RWPE2 (cell line): Measurements from ENCODE around the gene NUDT17.

Experiments used
- ATAC-seq: fragments of 200-7000 bp; cut with Tn5 transposase; 3 replicates; pipeline ENCODE4 v1.9.1; 2021; ENCODE audit warnings: low read depth
- DNase-seq: peaks from one replicate; pipeline ENCODE4 v3.0.0-alpha.2; 2020; ENCODE audit warnings: low spot score
- H3K27ac ChIP-seq: fragments of 450-650 bp; 2 replicates; pipeline ENCODE4 v1.5.1; 2017; ENCODE audit warnings: mild to moderate bottlenecking; ENCODE audit not compliant: poor library complexity, severe bottlenecking
- H3K27me3 ChIP-seq: fragments of 250-450 bp; sonication (Bioruptor Pico); 2 replicates; pipeline ENCODE4 v1.5.1; 2021; ENCODE audit warnings: mild to moderate bottlenecking, moderate library complexity; ENCODE audit not compliant: insufficient read depth, poor library complexity, severe bottlenecking
- H3K36me3 ChIP-seq: fragments of 250-450 bp; sonication (Bioruptor Pico); 2 replicates; pipeline ENCODE4 v1.5.1; 2020; ENCODE audit warnings: low read depth, mild to moderate bottlenecking, moderate library complexity
- H3K4me1 ChIP-seq: fragments of 250-450 bp; sonication (Bioruptor Pico); 2 replicates; pipeline ENCODE4 v1.5.1; 2021; ENCODE audit warnings: mild to moderate bottlenecking, moderate library complexity; ENCODE audit not compliant: insufficient read depth, poor library complexity, severe bottlenecking
- H3K4me3 ChIP-seq: fragments of 250-450 bp; sonication (Bioruptor Pico); 2 replicates; pipeline ENCODE4 v1.5.1; 2021; ENCODE audit warnings: mild to moderate bottlenecking, moderate library complexity; ENCODE audit not compliant: severe bottlenecking
- H3K9me3 ChIP-seq: fragments of 250-450 bp; sonication (Bioruptor Pico); 2 replicates; pipeline ENCODE4 v1.5.1; 2021; ENCODE audit warnings: mild to moderate bottlenecking, moderate library complexity; ENCODE audit not compliant: severe bottlenecking
- CTCF ChIP-seq: fragments of 450-650 bp; IDR thresholded peaks from one replicate; pipeline ENCODE4 v1.5.1; 2017; ENCODE audit warnings: mild to moderate bottlenecking, moderate library complexity; ENCODE audit not compliant: poor library complexity, severe bottlenecking

Gene NUDT17

GRCh38 chr1:145897969-145898368 lies 52.5 kb downstream of the NUDT17 start:
- peaks cover 3% of the 10 kb centered on the region for H3K4me1 ChIP-seq
- H3K27me3 ChIP-seq = no peaks in the 10 kb centered on the region
- no peaks in the 10 kb centered on the region for H3K36me3 ChIP-seq
- H3K27ac ChIP-seq = no peak overlapping the region
- no peak overlapping the region for H3K4me3 ChIP-seq
- no peak for TF ChIP-seq CTCF
- no peak for ATAC-seq
- no peak for DNase-seq
- H3K9me3 ChIP-seq = no peaks in the 10 kb centered on the region
